Activated CD8-positive, alpha-beta T cell treated with anti-CD3 and anti-CD28 coated beads for 36 hours (primary cell): ENCODE results near the gene RPP40. TPM values are rescaled to one million over a fixed set of nuclear protein-coding genes. Genes with fewer than 3 reads are reported as not detected.

Experiments used
- ATAC-seq: fragments of 200-7000 bp; cut with Tn5 transposase; one replicate; pipeline ENCODE4 v1.10.0; 2021; ENCODE audit warnings: mild to moderate bottlenecking, moderate library complexity
- CTCF ChIA-PET: fragments of 350-600 bp; sonication (Branson Sonifier 250); formaldehyde crosslinking; loops from one replicate; lab custom pipeline; 2021; ENCODE audit warnings: antibody characterized with exemption; lab: Charles Lee
- POLR2A ChIA-PET: fragments of 350-600 bp; sonication (Branson Sonifier 250); formaldehyde crosslinking; loops from one replicate; lab custom pipeline; 2021; ENCODE audit warnings: antibody characterized with exemption; lab: Charles Lee
- DNase-seq: peaks from one replicate; pipeline ENCODE4 v3.0.0-alpha.2; 2020
- H3K27ac Mint-ChIP-seq: one replicate; pipeline ENCODE4 v1.8.0; 2021; ENCODE audit warnings: mild to moderate bottlenecking, mixed read lengths
- H3K27me3 Mint-ChIP-seq: one replicate; pipeline ENCODE4 v1.8.0; 2021; ENCODE audit warnings: mixed read lengths
- H3K36me3 Mint-ChIP-seq: one replicate; pipeline ENCODE4 v1.8.0; 2021; ENCODE audit warnings: low read depth, mixed read lengths
- H3K4me1 Mint-ChIP-seq: one replicate; pipeline ENCODE4 v1.8.0; 2021; ENCODE audit warnings: low read depth, mixed read lengths
- H3K4me3 Mint-ChIP-seq: one replicate; pipeline ENCODE4 v1.8.0; 2021; ENCODE audit warnings: mild to moderate bottlenecking, moderate library complexity, mixed read lengths
- H3K9me3 Mint-ChIP-seq: one replicate; pipeline ENCODE4 v1.8.0; 2021; ENCODE audit warnings: mixed read lengths
- CTCF ChIP-seq: fragments of 200-600 bp; IDR thresholded peaks from one replicate; pipeline ENCODE4 v1.8.0; 2022; ENCODE audit warnings: antibody characterized with exemption, mild to moderate bottlenecking
- intact Hi-C: fragments of 100-400 bp; cut with micrococcal nuclease; formaldehyde crosslinking; loops from one replicate; pipeline ENCODE4 v1.10.0; 2022
- total RNA-seq, 2 experiments: library from RNA; stranded (reverse); gene quantifications; one replicate each; pipeline ENCODE4 v1.2.3, GENCODE V29; 2021

RPP40 gene
- total RNA-seq, 2 experiments from 2014 or later: 9.5 to 11.1 TPM

GRCh38 chr6:5029609-5030008 lies 25.8 kb upstream of the RPP40 start:
- intact Hi-C loops: no loop called here
- Mint-ChIP-seq H3K4me1 (peaks cover 14% of the 10 kb centered on the region), H3K27ac (no peak overlapping the region), H3K9me3 (peaks cover 2% of the 10 kb centered on the region), H3K4me3 (no peak overlapping the region), H3K36me3 (peaks cover 2% of the 10 kb centered on the region), H3K27me3 (no peaks in the 10 kb centered on the region)
- CTCF ChIA-PET: interaction anchor here (1.9 kb wide), 2 partner anchors 8 to 11 kb away, joined by 12 read pairs; no protein-coding TSS in a partner anchor
- DNase-seq (no peak), ATAC-seq (no peak)
- POLR2A ChIA-PET: no interaction called here
- TF ChIP-seq CTCF: no peak

- ATAC-seq: no peak
- DNase-seq: no peak
- Mint-ChIP-seq H3K4me3 (no peak overlapping the region), H3K27ac (peak overlapping the region; percentile 32), H3K36me3 (peaks cover 2% of the 10 kb centered on the region), H3K4me1 (peaks cover 14% of the 10 kb centered on the region), H3K9me3 (peaks cover 2% of the 10 kb centered on the region), H3K27me3 (no peaks in the 10 kb centered on the region)
- TF ChIP-seq CTCF: no peak
- ChIA-PET CTCF (no interaction called here), POLR2A (no interaction called here)
- intact Hi-C loops: no loop called here
These were observed 25.1 kb upstream of the RPP40 start for GRCh38 chr6:5028921-5029320.

- ChIA-PET POLR2A (no interaction called here), CTCF (no interaction called here)
- Mint-ChIP-seq H3K27ac (no peak overlapping the region), H3K4me3 (no peak overlapping the region), H3K9me3 (peaks cover 2% of the 10 kb centered on the region), H3K27me3 (no peaks in the 10 kb centered on the region), H3K4me1 (peaks cover 14% of the 10 kb centered on the region), H3K36me3 (peaks cover 2% of the 10 kb centered on the region)
- no peak for ATAC-seq
- no peak for DNase-seq
- TF ChIP-seq CTCF: no peak
- intact Hi-C loops: no loop called here
These were observed 24.5 kb upstream of the RPP40 start for GRCh38 chr6:5028301-5028700.

GRCh38 chr6:5025911-5026819 lies 22.3 kb upstream of the RPP40 start:
- no peak for DNase-seq
- peaks cover 6% of the 10 kb centered on the region for H3K36me3 Mint-ChIP-seq
- intact Hi-C loops: no loop called here
- H3K9me3 Mint-ChIP-seq: peaks cover 2% of the 10 kb centered on the region
- no peaks in the 10 kb centered on the region for H3K27me3 Mint-ChIP-seq
- CTCF ChIA-PET: no interaction called here
- H3K4me1 Mint-ChIP-seq: peaks cover 13% of the 10 kb centered on the region
- H3K27ac Mint-ChIP-seq: no peak overlapping the region
- POLR2A ChIA-PET: no interaction called here
- H3K4me3 Mint-ChIP-seq: peak overlapping the region; percentile 55
- no peak for ATAC-seq
- TF ChIP-seq CTCF: no peak

GRCh38 chr6:5023923-5024322 lies 20.1 kb upstream of the RPP40 start:
- no peak overlapping the region for H3K27ac Mint-ChIP-seq
- intact Hi-C loops: no loop called here

More at GRCh38 chr6:5023923-5024322, 20.1 kb upstream of the RPP40 start:
- Mint-ChIP-seq H3K27me3 (no peaks in the 10 kb centered on the region), H3K36me3 (peaks cover 5% of the 10 kb centered on the region), H3K4me1 (peaks cover 5% of the 10 kb centered on the region), H3K4me3 (no peak overlapping the region), H3K9me3 (no peaks in the 10 kb centered on the region)
- ChIA-PET POLR2A (no interaction called here), CTCF (no interaction called here)
- ATAC-seq (no peak), DNase-seq (no peak)
- TF ChIP-seq CTCF: no peak
